Activated CD4-positive, alpha-beta T cell treated with anti-CD3 and anti-CD28 coated beads, Interleukin-2, amount 50 U/mL, for 24 hours (primary cell): ENCODE results near the gene CDK4.
"Not testable (repeated sequence)": the region's sequence is repeated elsewhere in the genome, so short reads cannot be mapped to it uniquely, and the experiment has no call there.

Experiments used
- DNase-seq, 2 donors: peaks; one replicate each; pipeline ENCODE4 v3.0.0-alpha.2; 2020; ENCODE audit warnings: low read depth in 1 of 2, low spot score in 1 of 2

CDK4 gene

DNA sequence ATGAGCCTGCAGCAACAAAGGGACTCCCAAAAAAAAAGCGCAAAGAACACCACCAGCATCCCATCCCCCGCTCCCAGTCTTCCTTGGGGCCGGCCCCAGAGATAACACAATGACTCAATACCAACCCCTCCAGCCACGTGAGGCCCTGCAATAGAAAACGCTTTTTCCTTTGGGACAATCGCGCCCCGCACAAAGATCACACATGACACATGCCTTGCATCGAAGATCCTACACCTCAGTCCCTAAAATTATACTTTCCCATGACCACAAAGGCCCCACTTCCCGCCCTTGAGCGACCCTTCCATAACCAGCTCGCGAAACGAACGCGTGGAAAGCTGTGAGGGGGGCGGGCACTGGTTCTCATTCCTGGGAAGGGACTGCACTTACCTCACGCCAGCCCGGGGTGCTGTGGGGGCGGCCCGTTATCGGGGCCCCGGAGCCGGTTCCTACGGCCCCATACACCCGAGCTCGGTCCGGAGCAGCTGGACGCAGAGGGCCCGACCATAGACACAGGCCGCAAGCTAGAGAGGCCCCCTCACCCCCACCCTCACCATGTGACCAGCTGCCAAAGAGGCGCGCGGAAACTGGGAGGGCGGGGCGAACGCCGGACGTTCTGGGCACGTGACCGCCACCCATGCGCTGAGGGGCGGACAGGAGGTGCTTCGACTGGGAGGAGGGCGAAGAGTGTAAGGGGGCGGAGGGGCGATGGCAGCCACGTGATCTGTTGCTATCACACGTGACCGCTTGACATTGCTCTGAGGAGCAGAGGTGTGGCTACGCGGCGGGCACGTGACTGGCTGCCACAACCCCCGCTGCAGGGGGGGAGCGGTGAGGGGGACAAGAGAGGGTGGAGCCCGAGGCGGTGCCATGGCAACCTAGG, at the start of gene CDK4:
Gene CDK4, minus strand, starts transcription at position 523 of the 880 bp plus-strand sequence. CDS start 593 bp downstream, outside the sequence.
- peak; percentile 90 to 98 for DNase-seq

DNA sequence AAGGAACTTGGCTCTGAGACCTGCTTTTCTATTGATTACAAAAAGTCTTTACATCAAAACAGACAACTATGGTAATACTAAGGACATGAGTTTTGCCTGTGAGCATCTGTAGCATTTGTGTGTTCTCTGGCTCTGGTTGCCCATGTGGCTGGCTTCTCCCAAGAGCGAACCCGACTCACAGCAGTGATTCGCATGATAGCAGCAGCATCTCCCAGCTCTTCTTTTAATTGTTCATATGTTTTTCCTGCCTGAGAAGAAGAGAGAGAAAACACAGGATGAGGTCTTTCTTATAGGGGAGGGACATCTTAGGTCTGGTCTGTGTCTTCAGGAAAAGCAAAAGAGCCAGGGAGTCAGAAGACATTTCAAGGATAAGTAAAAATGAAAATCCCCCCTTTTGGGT, 48.9 kb upstream of the CDK4 start:
- DNase-seq, result no peak

GRCh38 chr12:57797933-57798332, 45.8 kb upstream of the CDK4 start:
- DNase-seq, result no peak

DNA sequence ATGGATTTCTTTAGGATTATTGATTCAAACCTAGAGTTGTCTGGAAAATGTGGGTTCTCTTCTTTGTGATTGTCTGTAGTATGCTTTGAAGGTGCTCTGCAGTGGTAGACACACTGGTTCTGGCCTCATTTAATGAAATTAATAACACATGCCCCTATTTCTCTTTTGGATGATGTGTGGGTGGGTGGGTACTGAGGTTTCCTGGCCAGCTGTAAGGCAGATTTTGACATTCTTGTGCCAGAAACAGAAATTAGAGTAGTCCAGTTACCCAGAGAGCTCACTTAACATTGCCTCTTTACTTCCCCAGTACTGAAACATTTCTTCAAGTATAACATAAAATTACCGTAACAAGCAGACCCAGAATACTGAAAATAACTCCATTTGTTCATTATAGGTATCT, 44.9 kb upstream of the CDK4 start:
- DNase-seq, result no peak

- no peak for DNase-seq
Measured at GRCh38 chr12:57795354-57795753, 43.2 kb upstream of the CDK4 start.

GRCh38 chr12:57793920-57794319, 41.8 kb upstream of the CDK4 start:
- no peak for DNase-seq

- no peak for DNase-seq
Measured at GRCh38 chr12:57783861-57784260, 31.8 kb upstream of the CDK4 start.

- no peak for DNase-seq
Measured at GRCh38 chr12:57783466-57783801, 31.3 kb upstream of the CDK4 start.

DNA sequence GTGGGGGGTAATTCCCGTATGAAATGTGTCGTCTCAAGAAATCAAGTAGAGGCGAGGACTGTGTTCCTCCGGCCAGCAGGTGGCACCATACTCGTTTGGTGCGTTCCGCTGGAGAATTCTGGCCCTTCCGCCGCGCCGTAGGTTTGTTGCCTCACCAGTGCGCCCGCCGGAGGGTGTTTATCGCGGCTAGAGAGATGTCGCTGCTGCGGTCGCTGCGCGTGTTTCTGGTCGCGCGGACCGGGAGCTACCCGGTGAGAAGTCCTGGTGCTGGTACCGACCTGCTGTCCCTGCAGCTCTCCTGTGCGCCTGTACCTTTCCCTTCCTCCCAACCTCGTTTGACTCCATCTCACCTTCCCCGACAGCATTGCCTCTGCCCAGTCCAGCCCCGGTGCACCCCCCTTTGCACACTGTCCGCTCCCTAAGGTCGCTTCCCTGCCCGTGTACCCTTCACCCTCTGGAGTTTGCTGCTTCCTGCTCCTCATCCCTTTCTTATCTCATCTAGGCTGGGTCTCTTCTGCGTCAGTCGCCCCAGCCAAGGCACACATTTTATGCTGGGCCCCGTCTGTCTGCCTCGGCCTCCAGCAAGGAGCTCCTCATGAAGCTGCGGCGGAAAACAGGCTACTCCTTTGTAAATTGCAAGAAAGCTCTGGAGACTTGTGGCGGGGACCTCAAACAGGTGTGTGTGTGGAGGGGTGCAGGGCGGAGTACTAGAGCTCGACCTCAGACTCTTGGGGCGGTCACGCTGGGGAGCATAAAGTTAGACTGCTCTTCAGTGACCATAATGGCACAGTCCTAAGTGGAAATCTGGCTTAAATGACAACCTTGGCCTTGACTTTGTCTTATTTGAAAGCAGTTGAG, 30.7 kb upstream of the CDK4 start, which contains the start of gene TSFM:
Gene TSFM, plus strand, starts transcription at position 180 of the 858 bp plus-strand sequence. Its CDS starts 15 bp downstream, at position 195.
- DNase-seq, result peak; percentile 94 to 97

- no peak for DNase-seq
Measured at GRCh38 chr12:57782243-57782607, 30.1 kb upstream of the CDK4 start.

DNA sequence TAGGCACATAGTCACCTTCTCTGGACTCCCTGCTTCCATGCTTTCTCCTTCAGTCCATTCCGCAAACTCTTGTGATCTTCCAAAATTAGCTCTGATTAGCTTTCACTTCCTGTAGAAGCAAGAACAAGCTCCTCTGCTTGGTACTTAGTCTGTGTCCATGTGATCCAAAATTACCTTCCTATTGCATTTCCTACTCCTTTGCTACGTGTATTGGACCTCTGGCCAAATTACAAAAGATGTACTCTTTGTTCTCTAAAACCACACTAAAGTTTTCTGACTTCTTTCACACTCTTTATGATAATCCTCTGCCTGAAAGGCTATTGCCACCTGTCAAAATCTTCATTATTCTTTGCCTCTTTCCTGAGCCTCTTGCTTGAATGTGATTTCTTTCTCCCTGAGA, 29.7 kb upstream of the CDK4 start:
- DNase-seq, result no peak

DNA sequence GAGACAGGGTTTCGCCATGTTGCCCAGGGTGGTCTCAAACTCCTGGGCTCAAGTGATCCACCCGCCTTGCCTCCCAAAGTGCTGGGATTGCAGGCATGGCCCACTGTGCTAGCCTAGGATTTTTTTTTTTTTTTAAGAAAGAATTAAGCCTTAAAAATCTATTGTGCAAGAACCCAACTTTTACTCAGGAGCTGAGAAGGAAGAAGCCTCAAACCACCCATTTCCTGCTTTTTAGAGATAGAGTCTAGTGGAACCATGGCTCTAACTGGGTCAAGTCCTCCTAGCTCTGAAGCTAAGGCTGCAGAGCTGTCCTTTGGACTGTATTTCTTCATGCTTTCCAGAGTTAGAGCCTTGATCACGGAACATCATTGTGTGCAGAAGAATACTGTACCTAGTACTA, 29.1 kb upstream of the CDK4 start:
- DNase-seq, result no peak

DNA sequence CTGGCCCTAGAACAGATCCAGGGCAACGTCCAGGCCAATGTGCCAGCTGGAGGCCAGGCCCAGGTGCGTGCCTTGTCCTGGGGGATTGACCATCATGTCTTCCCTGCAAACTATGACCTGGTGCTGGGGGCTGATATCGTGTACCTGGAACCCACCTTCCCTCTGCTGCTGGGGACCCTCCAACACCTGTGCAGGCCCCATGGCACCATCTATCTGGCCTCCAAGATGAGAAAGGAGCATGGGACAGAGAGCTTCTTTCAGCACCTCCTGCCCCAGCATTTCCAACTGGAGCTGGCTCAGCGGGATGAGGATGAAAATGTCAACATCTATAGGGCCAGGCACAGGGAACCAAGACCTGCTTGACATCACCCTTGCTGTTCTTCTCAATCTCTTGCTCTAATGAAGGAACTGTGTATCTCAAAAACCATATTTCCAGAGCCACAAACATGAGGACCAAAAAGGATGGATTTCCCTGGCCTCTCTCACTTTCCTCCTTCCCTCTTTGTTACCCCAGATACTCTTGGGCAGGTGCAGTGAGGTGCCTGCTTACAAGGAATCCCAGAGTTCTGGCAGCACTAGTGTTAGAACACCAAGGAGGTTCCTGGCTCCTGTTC, 28.3 kb upstream of the CDK4 start:
- no peak for DNase-seq

GRCh38 chr12:57779736-57780135, 27.6 kb upstream of the CDK4 start:
- no peak for DNase-seq

- DNase-seq, result no peak
Measured at GRCh38 chr12:57777911-57778310, 25.8 kb upstream of the CDK4 start.

GRCh38 chr12:57777367-57777766, 25.3 kb upstream of the CDK4 start:
- no peak for DNase-seq

DNA sequence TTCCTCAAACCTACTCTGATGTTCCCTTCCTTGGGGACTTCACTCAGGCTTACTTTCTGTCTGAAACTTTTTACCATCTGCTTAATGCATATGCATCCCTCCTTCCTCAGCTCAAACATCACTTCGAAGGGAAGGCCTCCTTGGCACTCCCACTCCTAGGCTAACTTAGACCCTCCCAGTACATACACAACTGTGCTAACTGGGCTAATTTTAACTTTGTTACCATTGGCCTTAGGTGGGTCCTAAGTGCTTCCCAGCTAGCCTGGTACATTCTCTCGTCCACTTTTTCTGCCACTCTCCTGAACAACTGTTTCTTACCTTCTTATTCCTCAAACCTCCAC, 24.1 kb upstream of the CDK4 start:
- no peak for DNase-seq

GRCh38 chr12:57775563-57776246, 23.6 kb upstream of the CDK4 start:
- DNase-seq, result no peak

- DNase-seq, result no peak
Measured at GRCh38 chr12:57775044-57775443, 22.9 kb upstream of the CDK4 start.

DNA sequence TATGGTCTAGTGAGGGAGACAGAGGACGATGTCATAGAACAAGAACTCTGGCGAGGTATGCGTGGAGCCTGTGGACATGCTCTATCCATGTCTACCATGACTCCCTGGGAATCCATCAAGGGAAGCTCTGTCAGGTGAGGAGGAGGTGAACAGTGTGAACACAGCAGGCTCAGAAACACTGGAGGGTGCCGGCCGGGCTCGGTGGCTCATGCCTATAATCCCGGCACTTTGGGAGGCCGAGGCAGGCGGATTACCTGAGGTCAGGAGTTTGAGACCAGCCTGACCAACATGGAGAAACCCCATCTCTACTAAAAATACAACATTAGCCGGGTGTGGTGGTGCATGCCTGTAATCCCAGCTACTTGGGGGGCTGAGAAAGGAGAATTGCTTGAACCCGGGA, 22.5 kb upstream of the CDK4 start:
- not testable (repeated sequence) for DNase-seq
